KMS-11 (cell line): Measurements from ENCODE around the gene SLCO3A1.

Experiments used
- H2AFZ ChIP-seq: fragments of 200-600 bp; sonication (generic); 2 replicates; pipeline ENCODE4 v1.6.1; 2016; ENCODE audit warnings: antibody characterized with exemption, mixed run types, low read depth
- H3K27ac ChIP-seq: fragments of 200-600 bp; sonication (generic); 2 replicates; pipeline ENCODE4 v1.6.1; 2016; ENCODE audit warnings: mild to moderate bottlenecking, mixed run types
- H3K27me3 ChIP-seq: fragments of 200-600 bp; sonication (generic); 2 replicates; pipeline ENCODE4 v1.6.1; 2017; ENCODE audit warnings: mild to moderate bottlenecking, low read depth, mixed run types, moderate library complexity; ENCODE audit not compliant: insufficient read depth
- H3K36me3 ChIP-seq: fragments of 200-600 bp; sonication (generic); 2 replicates; pipeline ENCODE4 v1.6.1; 2017; ENCODE audit warnings: mild to moderate bottlenecking, mixed run types; ENCODE audit not compliant: insufficient read depth
- H3K4me1 ChIP-seq: fragments of 200-600 bp; sonication (generic); 2 replicates; pipeline ENCODE4 v1.6.1; 2016; ENCODE audit warnings: mild to moderate bottlenecking, low read depth, mixed run types; ENCODE audit not compliant: poor library complexity, severe bottlenecking
- H3K4me2 ChIP-seq: fragments of 200-600 bp; sonication (generic); 2 replicates; pipeline ENCODE4 v1.7.0; 2016; ENCODE audit warnings: mild to moderate bottlenecking, mixed run types
- H3K4me3 ChIP-seq: fragments of 200-600 bp; sonication (generic); IDR thresholded peaks from 2 replicates; pipeline ENCODE4 v1.6.1; 2017; ENCODE audit warnings: low read depth, low read length, mixed read lengths; ENCODE audit not compliant: insufficient read depth
- H3K79me2 ChIP-seq: fragments of 200-600 bp; sonication (generic); 2 replicates; pipeline ENCODE4 v1.6.1; 2016; ENCODE audit warnings: low read depth, mixed run types; ENCODE audit not compliant: insufficient read depth
- H3K9ac ChIP-seq: fragments of 200-600 bp; sonication (generic); 2 replicates; pipeline ENCODE4 v1.6.1; 2016; ENCODE audit warnings: mild to moderate bottlenecking, mixed run types
- H4K20me1 ChIP-seq: fragments of 200-600 bp; sonication (generic); 2 replicates; pipeline ENCODE4 v1.6.1; 2016; ENCODE audit warnings: mild to moderate bottlenecking, mixed run types; ENCODE audit not compliant: insufficient read depth
- TF ChIP-seq, protein P1 (sequence below): fragments of 200-600 bp; sonication (generic); conservative IDR thresholded peaks from 2 replicates; pipeline ENCODE4 v1.6.1; 2017; ENCODE audit warnings: low read depth, mild to moderate bottlenecking, antibody characterized with exemption, low read length, moderate library complexity, mixed read lengths

SLCO3A1 gene

DNA sequence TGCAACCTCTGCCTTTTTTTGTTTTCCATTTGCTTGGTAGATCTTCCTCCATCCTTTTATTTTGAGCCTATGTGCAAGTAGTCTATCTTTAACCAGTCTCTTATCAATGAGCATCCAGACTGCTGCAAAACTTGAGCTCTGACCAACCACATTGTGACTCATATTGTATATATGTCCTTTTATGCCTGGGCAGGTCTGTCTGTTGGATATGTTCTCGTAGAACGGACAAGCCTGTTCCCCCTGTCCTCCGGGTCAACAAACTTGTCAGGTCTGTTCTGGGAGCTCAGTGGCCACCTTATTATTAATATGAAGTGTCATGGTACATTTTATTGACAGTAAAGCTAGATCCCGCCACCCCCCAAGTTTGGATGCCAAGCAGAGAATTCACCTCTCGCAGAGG lies 287.3 kb downstream of the SLCO3A1 start:
- Histone ChIP-seq H3K4me1 (no peaks in the 10 kb centered on the region), H3K4me3 (no peak overlapping the region), H3K4me2 (no peak overlapping the region), H4K20me1 (no peaks in the 10 kb centered on the region), H3K79me2 (no peaks in the 10 kb centered on the region), H2AFZ (no peak overlapping the region), H3K27ac (no peak overlapping the region), H3K27me3 (no peaks in the 10 kb centered on the region), H3K9ac (no peak overlapping the region), H3K36me3 (no peaks in the 10 kb centered on the region)
- TF ChIP-seq, protein P1, sequence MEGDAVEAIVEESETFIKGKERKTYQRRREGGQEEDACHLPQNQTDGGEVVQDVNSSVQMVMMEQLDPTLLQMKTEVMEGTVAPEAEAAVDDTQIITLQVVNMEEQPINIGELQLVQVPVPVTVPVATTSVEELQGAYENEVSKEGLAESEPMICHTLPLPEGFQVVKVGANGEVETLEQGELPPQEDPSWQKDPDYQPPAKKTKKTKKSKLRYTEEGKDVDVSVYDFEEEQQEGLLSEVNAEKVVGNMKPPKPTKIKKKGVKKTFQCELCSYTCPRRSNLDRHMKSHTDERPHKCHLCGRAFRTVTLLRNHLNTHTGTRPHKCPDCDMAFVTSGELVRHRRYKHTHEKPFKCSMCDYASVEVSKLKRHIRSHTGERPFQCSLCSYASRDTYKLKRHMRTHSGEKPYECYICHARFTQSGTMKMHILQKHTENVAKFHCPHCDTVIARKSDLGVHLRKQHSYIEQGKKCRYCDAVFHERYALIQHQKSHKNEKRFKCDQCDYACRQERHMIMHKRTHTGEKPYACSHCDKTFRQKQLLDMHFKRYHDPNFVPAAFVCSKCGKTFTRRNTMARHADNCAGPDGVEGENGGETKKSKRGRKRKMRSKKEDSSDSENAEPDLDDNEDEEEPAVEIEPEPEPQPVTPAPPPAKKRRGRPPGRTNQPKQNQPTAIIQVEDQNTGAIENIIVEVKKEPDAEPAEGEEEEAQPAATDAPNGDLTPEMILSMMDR = no peak

DNA sequence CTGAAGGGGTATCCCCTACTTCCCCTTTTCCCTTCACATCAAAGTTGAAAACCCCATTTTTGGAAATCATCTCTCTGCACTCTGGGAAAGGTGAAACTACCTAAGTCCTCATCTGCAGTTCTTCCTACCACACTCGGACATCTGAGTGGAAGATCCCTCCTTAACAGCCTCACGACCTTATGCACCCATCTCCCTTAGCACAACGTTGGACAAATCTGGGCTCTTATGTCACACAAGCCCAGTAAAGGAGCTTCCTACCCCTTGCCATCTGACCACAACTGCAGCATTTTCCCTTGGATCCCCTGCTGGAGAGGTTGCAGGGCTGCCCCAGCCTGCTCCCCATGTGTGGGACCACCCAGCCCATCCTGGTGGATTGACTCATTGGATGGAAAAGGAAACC lies 288.1 kb downstream of the SLCO3A1 start:
- Histone ChIP-seq H3K4me3 (no peak overlapping the region), H3K9ac (no peak overlapping the region), H3K79me2 (no peaks in the 10 kb centered on the region), H3K36me3 (no peaks in the 10 kb centered on the region), H3K4me2 (no peak overlapping the region), H3K27ac (no peak overlapping the region), H4K20me1 (no peaks in the 10 kb centered on the region), H3K27me3 (no peaks in the 10 kb centered on the region), H2AFZ (no peak overlapping the region), H3K4me1 (no peaks in the 10 kb centered on the region)
- TF ChIP-seq, protein P1 = no peak

DNA sequence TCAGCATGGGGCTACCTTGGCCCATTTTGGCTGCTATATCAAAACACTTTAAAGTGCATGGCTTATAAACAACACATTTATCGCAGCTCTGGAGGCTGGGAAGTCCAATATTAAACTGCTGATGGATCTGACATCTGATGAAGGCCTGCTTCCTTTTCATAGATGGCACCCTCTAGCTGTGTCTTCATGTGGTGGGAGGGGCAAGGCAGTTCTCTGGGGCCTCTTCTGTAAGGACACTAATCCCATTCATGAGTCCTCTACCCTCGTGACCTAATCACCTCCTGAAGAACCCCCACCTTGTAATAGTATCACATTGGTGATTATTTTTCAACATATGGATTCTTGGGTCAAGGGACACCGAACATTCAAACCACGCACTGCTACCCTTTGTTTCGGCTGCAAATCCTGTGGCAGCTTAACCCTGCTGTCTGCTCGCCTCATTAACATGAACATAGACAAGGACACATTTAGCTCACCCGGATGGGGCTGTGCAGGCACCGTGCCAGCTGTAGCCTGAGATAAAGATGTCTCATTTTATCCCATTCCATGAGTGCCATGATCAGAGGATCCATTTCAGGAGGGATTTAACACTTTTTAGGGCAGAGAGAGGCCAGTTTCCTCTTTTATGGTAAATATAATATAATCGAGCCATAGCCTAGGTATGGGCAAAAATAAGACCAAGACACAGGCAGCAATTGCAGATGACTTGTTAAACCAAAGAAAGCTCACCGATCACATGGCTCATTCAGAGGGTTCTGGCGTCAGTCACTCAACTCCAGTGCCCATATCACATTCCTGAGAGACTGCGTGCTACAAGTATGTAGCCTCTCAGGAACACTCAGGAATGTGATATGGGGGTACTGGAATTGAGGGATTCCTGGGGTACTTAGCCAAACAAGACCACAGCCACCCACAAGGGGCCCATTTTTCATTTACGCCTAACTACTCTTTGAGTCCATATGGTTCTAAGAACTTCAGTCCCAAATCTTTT lies 289.0 kb downstream of the SLCO3A1 start:
- Histone ChIP-seq H3K4me2 (no peak overlapping the region), H3K4me3 (no peak overlapping the region), H3K27ac (no peak overlapping the region), H3K36me3 (no peaks in the 10 kb centered on the region), H3K27me3 (no peaks in the 10 kb centered on the region), H2AFZ (no peak overlapping the region), H3K4me1 (no peaks in the 10 kb centered on the region), H3K79me2 (no peaks in the 10 kb centered on the region), H4K20me1 (no peaks in the 10 kb centered on the region), H3K9ac (no peak overlapping the region)
- TF ChIP-seq, protein P1 = no peak

DNA sequence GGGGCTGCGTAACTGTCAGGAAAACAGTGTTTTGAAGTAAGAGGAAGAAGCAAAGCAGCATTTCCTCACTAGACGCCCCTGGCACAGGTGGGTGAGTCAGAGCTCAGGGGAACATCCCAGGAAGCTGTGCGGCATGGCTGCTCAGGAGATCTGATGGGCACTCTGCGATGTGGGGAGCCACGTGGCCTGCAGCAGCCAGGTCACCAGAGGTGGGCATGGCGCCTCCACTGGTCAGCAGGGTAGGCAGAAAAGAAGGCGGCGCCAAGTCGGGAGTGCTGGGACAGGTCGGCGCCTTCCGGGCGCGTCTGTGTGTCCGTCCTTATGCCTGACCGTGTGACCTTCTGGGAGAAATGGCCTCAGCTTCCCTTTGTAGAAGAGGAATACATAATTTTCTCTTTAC lies 290.3 kb downstream of the SLCO3A1 start:
- Histone ChIP-seq H3K79me2 (no peaks in the 10 kb centered on the region), H3K27ac (no peak overlapping the region), H3K4me2 (no peak overlapping the region), H4K20me1 (no peaks in the 10 kb centered on the region), H3K9ac (no peak overlapping the region), H3K27me3 (no peaks in the 10 kb centered on the region), H3K36me3 (no peaks in the 10 kb centered on the region), H2AFZ (no peak overlapping the region), H3K4me3 (no peak overlapping the region), H3K4me1 (no peaks in the 10 kb centered on the region)
- TF ChIP-seq, protein P1 = no peak
